ENCODE data around the gene NOTCH1. TPM values are rescaled to one million over a fixed set of nuclear protein-coding genes. Genes with fewer than 3 reads are reported as not detected.

Gene NOTCH1
- total RNA-seq, 1 experiment from 2014 or later = 95.6 TPM

- ATAC-seq = no peak
- Mint-ChIP-seq H3K27ac (no peak overlapping the region), H3K4me3 (no peak overlapping the region), H3K9me3 (no peaks in the 10 kb centered on the region; the same call in 1 of the 2 replicates), H3K4me1 (peaks cover 46% of the 10 kb centered on the region), H3K36me3 (no peaks in the 10 kb centered on the region), H3K27me3 (ENCODE audit: low read depth) (peaks cover 3% of the 10 kb centered on the region; the same call in 1 of the 2 replicates)
- DNase-seq (ENCODE audit: low spot score) = no peak
- ChIA-PET CTCF (no interaction called here), POLR2A (interaction anchor here (0.9 kb wide), 1 partner anchor 18 kb away, joined by 3 read pairs; no protein-coding TSS in a partner anchor)
- TF ChIP-seq SMAD4 (CRISPR knock-in tag; IDR thresholded peaks at IDR 0.05) (no peak), HMGA2 (CRISPR knock-in tag; IDR thresholded peaks at IDR 0.05) (no peak), AR (CRISPR knock-in tag; IDR thresholded peaks at IDR 0.05) (no peak), MXD4 (CRISPR knock-in tag; IDR thresholded peaks at IDR 0.05; ENCODE audit: borderline replicate concordance) (no peak), NR2C2 (CRISPR knock-in tag; IDR thresholded peaks at IDR 0.05) (no peak), OVOL2 (CRISPR knock-in tag; IDR thresholded peaks at IDR 0.05; ENCODE audit: borderline replicate concordance) (no peak), ATF2 (CRISPR knock-in tag; IDR thresholded peaks at IDR 0.05; ENCODE audit: borderline replicate concordance, low read depth) (no peak), ZNF425 (CRISPR knock-in tag; conservative IDR thresholded peaks at IDR 0.05) (no peak), ARID4B (CRISPR knock-in tag; IDR thresholded peaks at IDR 0.05; ENCODE audit: borderline replicate concordance) (no peak), ETV6 (CRISPR knock-in tag; IDR thresholded peaks at IDR 0.05) (no peak), GABPB1 (CRISPR knock-in tag; IDR thresholded peaks at IDR 0.05) (no peak), ZNF423 (CRISPR knock-in tag; IDR thresholded peaks at IDR 0.05) (no peak), NFATC4 (CRISPR knock-in tag; IDR thresholded peaks at IDR 0.05) (no peak), USF2 (CRISPR knock-in tag; IDR thresholded peaks at IDR 0.05) (no peak)
These were observed 21.1 kb upstream of the NOTCH1 start for GRCh38 chr9:136566901-136567300.

GRCh38 chr9:136566553-136566895 is 20.7 kb upstream of the NOTCH1 start:
- peaks cover 42% of the 10 kb centered on the region for H3K4me1 Mint-ChIP-seq
- DNase-seq (ENCODE audit: low spot score) = no peak
- ATAC-seq = no peak
- H3K9me3 Mint-ChIP-seq = peaks cover under 1% of the 10 kb centered on the region
- no peak overlapping the region for H3K27ac Mint-ChIP-seq
- CTCF ChIA-PET = no interaction called here
- no peaks in the 10 kb centered on the region for H3K36me3 Mint-ChIP-seq
- H3K4me3 Mint-ChIP-seq = no peak overlapping the region
- POLR2A ChIA-PET = interaction anchor here (0.9 kb wide), 1 partner anchor 18 kb away, joined by 3 read pairs; no protein-coding TSS in a partner anchor
- H3K27me3 Mint-ChIP-seq (ENCODE audit: low read depth) = peaks cover 3% of the 10 kb centered on the region
- no peak for TF ChIP-seq MLX (CRISPR knock-in tag; IDR thresholded peaks at IDR 0.05)
- TF ChIP-seq NFYB (CRISPR knock-in tag; conservative IDR thresholded peaks at IDR 0.05; ENCODE audit: low read depth) = no peak
- TF ChIP-seq NR3C1 (CRISPR knock-in tag; conservative IDR thresholded peaks at IDR 0.05; ENCODE audit: low read depth) = no peak
- TF ChIP-seq TEAD1 (CRISPR knock-in tag; IDR thresholded peaks at IDR 0.05) = no peak
- TF ChIP-seq TCF7 (CRISPR knock-in tag; IDR thresholded peaks at IDR 0.05; ENCODE audit: low read depth) = no peak
- TF ChIP-seq PREB (CRISPR knock-in tag; IDR thresholded peaks at IDR 0.05; ENCODE audit: borderline replicate concordance) = no peak
- TF ChIP-seq ZBTB21 (CRISPR knock-in tag; IDR thresholded peaks at IDR 0.05; ENCODE audit: borderline replicate concordance) = no peak
- no peak for TF ChIP-seq SP1 (CRISPR knock-in tag; conservative IDR thresholded peaks at IDR 0.05)

Measured in WTC11 (cell line).